HK-2 (cell line): ENCODE measurements around the gene SMG7.

Source experiments
- DNase-seq: peaks from one replicate; pipeline ENCODE4 v3.0.0-alpha.2; 2018; ENCODE audit not compliant: unreplicated experiment

SMG7 gene

GRCh38 chr1:183589874-183590243, 117.6 kb downstream of the SMG7 start:
- no peak for DNase-seq

DNA sequence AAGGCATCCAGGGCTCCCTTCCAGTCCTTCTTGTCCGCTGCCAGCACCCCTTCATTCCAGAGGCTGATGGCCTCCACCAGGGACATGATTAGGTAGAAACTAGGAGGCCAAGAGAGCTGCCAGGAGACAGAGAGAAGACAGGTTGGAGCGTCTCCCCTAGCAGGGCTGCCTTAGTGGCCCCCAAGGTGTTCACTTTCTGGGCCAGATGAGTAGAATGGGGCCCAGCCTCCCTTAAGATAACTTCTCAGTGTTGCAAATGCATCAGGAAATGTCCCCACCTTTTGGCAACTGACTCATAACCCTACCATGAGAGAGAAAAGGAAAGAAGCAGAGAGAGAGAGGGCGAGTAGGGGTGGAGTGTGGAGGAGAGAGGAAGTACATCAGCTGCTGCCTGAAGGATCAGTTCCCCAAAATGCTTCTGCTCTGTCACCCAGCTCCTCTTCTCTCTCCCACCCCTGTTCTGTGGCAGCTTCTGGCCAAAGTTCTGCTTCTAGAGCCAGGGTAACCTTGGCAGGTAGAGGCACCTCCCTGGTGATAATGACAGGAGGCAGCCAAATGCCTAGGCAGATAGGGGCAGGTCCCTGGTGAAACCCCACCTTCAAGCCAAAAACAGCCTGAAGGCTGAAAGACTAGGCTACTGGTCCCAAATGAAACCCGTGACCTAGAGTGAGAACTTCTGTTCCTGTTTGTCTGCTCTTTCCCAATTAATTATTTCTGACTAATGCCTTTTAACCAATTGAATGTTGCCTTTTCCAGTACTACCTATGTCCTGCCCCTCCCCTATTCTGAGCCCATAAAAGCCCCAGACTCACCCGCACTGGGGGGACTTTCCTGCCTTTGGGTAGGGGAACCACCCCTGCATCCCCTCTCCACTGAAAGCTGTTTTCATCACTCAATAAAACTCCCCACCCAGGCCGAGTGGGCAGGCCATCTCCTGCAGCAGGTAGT, 118.2 kb downstream of the SMG7 start, which contains the start of gene NCF2:
NCF2 (minus strand) TSS at position 216 of the 948 bp plus-strand sequence; CDS start at position 86, 130 bp downstream.
- no peak for DNase-seq

DNA sequence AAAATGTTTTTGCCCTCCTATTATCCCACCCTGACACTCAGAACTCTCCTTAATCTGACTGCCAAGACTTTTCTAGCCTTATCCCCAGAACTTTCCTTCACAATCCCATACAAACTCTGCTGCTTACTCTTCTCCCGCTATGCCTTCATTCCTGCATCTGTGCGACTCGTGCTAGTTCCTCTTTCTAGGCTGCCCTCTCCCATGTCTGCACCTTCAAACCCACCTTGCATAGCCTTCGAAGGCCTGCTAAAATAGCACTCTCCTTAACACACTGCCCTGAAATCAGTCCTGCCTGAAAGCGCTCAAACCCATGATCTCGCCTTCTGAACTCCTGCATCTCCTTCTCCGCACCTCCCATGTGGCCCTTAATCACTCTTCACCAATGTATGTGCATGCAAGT, 120.4 kb downstream of the SMG7 start:
- no peak for DNase-seq

- no peak for DNase-seq
These were observed 121.1 kb downstream of the SMG7 start for GRCh38 chr1:183593356-183593755.

- DNase-seq: no peak
These were observed 123.2 kb downstream of the SMG7 start for GRCh38 chr1:183595537-183595936.

DNA sequence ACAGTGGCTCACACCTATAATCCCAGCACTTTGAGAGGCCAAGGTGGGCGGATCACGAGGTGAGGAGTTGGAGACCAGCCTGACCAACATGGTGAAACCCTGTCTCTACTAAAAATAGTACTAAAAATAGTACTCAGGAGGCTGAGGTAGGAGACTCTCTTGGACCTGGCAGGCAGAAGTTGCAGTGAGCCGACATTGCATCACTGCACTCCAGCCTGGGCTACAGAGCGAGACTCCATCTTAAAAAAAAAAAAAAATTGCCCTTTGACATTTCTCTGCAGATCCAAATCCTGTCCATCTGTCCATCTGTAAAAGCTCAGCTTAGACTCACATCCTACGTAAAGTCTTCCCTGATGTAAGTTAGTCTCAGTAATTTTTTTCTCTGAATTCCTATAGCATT, 124.2 kb downstream of the SMG7 start:
- DNase-seq: no peak

DNA sequence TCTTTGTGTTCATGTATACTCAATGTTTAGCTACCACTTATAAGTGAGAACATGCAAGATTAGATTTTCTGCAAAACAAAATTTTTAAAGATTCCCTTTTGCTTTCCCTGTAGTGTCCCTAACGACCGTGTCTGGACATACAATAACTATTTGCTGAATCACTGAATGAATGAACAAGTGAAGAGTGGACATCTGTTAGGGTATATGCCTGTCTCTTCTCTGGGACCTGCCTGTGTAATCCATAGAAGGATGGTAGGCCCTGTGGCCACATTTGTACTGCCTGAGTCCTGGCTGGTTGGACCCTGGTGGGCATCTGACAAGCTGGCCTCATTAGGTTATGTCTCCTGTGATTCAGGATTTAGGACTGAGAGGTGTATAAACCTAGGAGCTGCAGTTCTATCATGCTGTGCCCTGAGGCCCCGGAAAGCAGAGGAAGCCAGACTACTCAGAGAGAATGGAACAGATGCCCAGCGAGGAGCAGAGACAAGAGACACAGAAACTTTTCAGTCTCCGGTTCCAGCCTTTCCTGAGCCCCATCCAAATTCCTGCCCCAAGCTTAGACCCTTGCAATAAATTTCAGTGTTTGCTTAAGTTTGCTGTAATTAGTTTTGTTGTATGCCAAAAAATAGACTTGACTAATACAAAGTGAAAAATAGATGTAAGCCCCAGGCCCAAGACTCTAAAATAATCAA, 125.5 kb downstream of the SMG7 start:
- no peak for DNase-seq

DNA sequence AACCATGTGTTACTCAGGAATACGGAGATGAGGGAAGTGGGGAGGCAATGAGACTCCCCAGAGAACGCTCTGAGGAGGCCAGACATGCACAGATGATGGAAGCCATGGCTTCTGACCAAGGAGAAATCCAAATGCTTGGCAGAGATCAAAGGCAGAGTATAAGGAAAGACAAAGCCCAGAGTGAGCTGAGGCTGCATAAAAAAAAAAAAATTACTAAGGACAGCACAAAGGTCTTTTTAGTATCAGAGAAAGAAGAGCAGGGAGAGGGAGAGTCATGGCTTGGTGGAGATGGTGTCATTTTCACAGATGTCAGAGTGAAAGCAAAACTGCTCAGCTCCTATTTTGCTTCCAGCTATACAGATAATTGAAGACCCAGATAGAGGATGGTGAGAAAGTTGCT, 126.1 kb downstream of the SMG7 start:
- no peak for DNase-seq

DNA sequence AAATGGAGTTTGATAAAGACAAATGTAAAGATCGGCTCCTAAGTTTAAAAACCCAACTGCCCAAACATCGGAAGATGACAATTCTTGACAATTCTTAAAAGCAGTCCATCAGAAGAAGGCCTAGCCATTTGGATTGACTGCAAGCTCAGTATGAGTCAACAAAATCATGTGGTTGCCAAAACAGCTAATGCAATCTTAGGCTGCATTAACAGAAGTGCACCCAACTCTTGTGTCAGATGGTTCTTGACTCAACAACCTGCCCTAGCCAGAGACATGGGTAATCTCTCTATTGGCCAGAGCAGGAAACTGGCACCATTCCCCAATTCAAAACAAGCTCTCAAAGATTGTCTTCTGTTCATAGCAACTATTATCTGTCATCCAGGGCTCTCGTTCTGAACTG, 127.8 kb downstream of the SMG7 start:
- no peak for DNase-seq

- DNase-seq: no peak
These were observed 128.3 kb downstream of the SMG7 start for GRCh38 chr1:183600634-183601033.

DNA sequence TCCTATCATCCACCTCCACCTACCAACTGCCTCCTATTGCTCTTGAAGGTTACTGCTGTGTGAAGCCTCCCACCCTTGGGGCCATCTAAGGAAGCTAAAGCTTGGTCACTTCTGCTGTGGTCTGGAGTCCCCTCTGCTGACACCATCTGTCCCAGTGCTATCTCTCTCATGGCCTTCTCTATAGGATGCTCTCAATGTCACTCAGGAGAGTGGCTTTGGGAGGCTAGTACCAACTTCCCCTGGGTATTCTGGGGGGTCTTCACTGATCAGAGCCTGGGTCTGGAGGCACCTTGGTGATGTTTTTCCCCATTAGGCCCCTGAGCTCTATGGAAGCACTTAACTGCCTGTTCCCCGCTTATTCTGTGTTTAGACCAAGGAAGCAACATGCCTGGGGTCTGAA, 130.2 kb downstream of the SMG7 start:
- DNase-seq: no peak
